Adrenal gland (tissue), 12 donors: Measurements from ENCODE around the gene UGT1A6. TPM values are rescaled to one million over a fixed set of nuclear protein-coding genes. Genes with fewer than 3 reads are reported as not detected.

Experiments
- DNase-seq, 7 donors: peaks; one replicate each; pipeline ENCODE4 v3.0.0-alpha.2; 2019 to 2020
- H3K27ac ChIP-seq, 5 donors: fragments of 200-600 bp; sonication (generic) in 4 of 5; 1 replicate in 3 of 5; 2 replicates in 2 of 5; pipeline versions ENCODE4 v1.5.1 to v1.8.0; 2016 to 2020; ENCODE audit warnings: mild to moderate bottlenecking in 1 of 5
- H3K27me3 ChIP-seq: fragments of 200-600 bp; 2 replicates; pipeline ENCODE4 v1.8.0; 2021
- H3K36me3 ChIP-seq, 2 donors: fragments of 200-600 bp; replicated peaks in 1 of 2; 1 replicate in 1 of 2; 2 replicates in 1 of 2; pipeline versions ENCODE4 v1.5.1 to v1.8.0; 2018 to 2022
- H3K4me1 ChIP-seq, 2 donors: fragments of 200-600 bp; replicated peaks in 1 of 2; 1 replicate in 1 of 2; 2 replicates in 1 of 2; pipeline versions ENCODE4 v1.5.1 to v1.8.0; 2018 to 2021
- H3K4me3 ChIP-seq, 4 donors: fragments of 200-600 bp; sonication (generic) in 3 of 4; one replicate each; pipeline ENCODE4 v1.5.1; 2016 to 2018
- H3K9me3 ChIP-seq, 3 donors: fragments of 200-600 bp; sonication (generic) in 1 of 3; replicated peaks in 1 of 3; 1 replicate in 2 of 3; 2 replicates in 1 of 3; pipeline versions ENCODE4 v1.5.1 to v1.8.0; 2016 to 2021
- CTCF ChIP-seq, 6 experiments: fragments of 450-650 bp in 4 of 6; fragments of 200-600 bp in 2 of 6; sonication (generic) in 1 of 6; IDR thresholded peaks; 1 replicate in 5 of 6; 2 replicates in 1 of 6; pipeline versions ENCODE4 v1.5.1 to v1.8.0; 2016 to 2021; ENCODE audit warnings: antibody characterized with exemption in 6 of 6, mild to moderate bottlenecking in 2 of 6, moderate library complexity in 1 of 6
- POLR2A ChIP-seq, 2 donors: fragments of 450-650 bp; IDR thresholded peaks; one replicate each; pipeline ENCODE4 v1.6.1; 2017; ENCODE audit warnings: antibody characterized with exemption in 2 of 2, mild to moderate bottlenecking in 2 of 2, moderate library complexity in 1 of 2
- WGBS, 4 donors: extraction: QIAGEN DNeasy Blood & Tissue Kit in 2 of 4; methylation state at CpG; one replicate each; pipeline versions ENCODE4 v1.1.5 to v1.1.7; 2013 to 2017; 5-methylcytosine and 5-hydroxymethylcytosine counted together
- intact Hi-C, 2 donors: fragments of 100-400 bp; cut with DNase I; formaldehyde crosslinking; loops; one replicate each; pipeline versions ENCODE4 v1.14.1 to v1.15.0; 2022 to 2023
- polyA plus RNA-seq, 3 donors: library from polyadenylated mRNA; stranded (reverse); fragments of 200-250 nt in 2 of 3; fragments of 350-450 nt in 1 of 3; fragmentation: Illumina TruSeq in 1 of 3; extraction: RNeasy Lipid Tissue Mini Kit (QIAGEN cat#74804) in 1 of 3; gene quantifications; one replicate each; pipeline ENCODE4 v1.2.3, GENCODE V29; 2013 to 2014
- total RNA-seq, 9 donors: library from RNA; depleted of rRNA in 4 of 9; stranded (reverse); fragments of >200 nt in 4 of 9; fragments of 120-200 nt in 1 of 9; fragmentation: NEBNext Ultra II Directional in 1 of 9; extraction: Animal tissue kit (Norgen Biotek cat#: 25700) in 1 of 9; gene quantifications; one replicate each; pipeline versions ENCODE4 v1.1.0 to v1.2.4, GENCODE V29; 2013 to 2023
- donor health status: healthy with polysubstance abuse.
- donor health status: Bipolar disorder and iron deficiency.
- donor health status: DM: yes; HTN: yes; CAD: no.
- donor health status: DM: no; HTN: no; CAD: no.
- donor health status: DM: no; HTN: no; CAD: no.
- donor health status: DM: yes; HTN: yes; CAD: no.

UGT1A6 gene
- total and polyA plus RNA-seq, 12 donors, result 0.16 TPM; not detected in 11

GRCh38 chr2:233775414-233775813, 82.7 kb downstream of the UGT1A6 start:
- no peaks in the 10 kb centered on the region for H3K36me3 ChIP-seq
- intact Hi-C loops, result no loop called here
- no peak overlapping the region for H3K27ac ChIP-seq
- H3K4me1 ChIP-seq, result no peaks in the 10 kb centered on the region
- no peak for DNase-seq
- WGBS, 4 donors, result 86 to 92% (median 91%) methylated on average over 6 of the region's 6 CpGs
- TF ChIP-seq CTCF (IDR thresholded peaks at IDR 0.05), result no peak
- TF ChIP-seq POLR2A (IDR thresholded peaks at IDR 0.05), result no peak
- H3K9me3 ChIP-seq, result no peaks in the 10 kb centered on the region
- H3K4me3 ChIP-seq, result no peak overlapping the region
- no peaks in the 10 kb centered on the region for H3K27me3 ChIP-seq

- 65 to 84% (median 69%) methylated on average over 2 of the region's 2 CpGs for WGBS, 4 donors
- H3K9me3 ChIP-seq, result no peaks in the 10 kb centered on the region
Observed at GRCh38 chr2:233778030-233778429, 85.3 kb downstream of the UGT1A6 start, which contains the start of gene MROH2A. MROH2A (plus strand) TSS chr2:233778330; CDS start chr2:233779359, 1,029 bp downstream.

DNA sequence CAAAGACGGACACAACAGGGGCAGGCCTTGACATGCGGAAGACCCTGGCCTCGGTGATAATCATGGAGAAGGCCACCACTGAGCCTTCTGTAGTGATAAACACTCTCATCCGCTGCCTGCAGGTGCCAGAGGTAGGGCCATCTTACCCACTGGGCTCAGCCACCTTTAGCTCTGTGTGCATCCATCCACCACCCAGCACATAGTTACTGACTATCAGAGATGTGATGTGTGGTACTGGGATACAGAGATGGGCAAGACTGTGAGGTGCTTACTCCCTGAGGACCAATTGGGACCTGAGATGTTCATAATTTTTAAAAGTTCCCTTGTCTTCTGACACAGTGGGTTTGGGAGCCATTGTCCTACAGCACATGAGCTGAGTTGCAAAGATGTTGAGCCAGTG, 87.0 kb downstream of the UGT1A6 start:
- no peak for DNase-seq
- TF ChIP-seq CTCF (IDR thresholded peaks at IDR 0.05) (no peak), POLR2A (IDR thresholded peaks at IDR 0.05) (no peak)
- H3K36me3 ChIP-seq, result no peaks in the 10 kb centered on the region
- 40 to 79% (median 79%) methylated on average over 1 to 4 of the region's 4 CpGs for WGBS, 4 donors
- H3K27me3 ChIP-seq, result no peaks in the 10 kb centered on the region
- H3K27ac ChIP-seq, result no peak overlapping the region
- H3K9me3 ChIP-seq, result no peaks in the 10 kb centered on the region
- intact Hi-C loops, result no loop called here
- no peaks in the 10 kb centered on the region for H3K4me1 ChIP-seq
- H3K4me3 ChIP-seq, result no peak overlapping the region

More at GRCh38 chr2:233778030-233778429, 85.3 kb downstream of the UGT1A6 start, which contains the start of gene MROH2A:
- H3K27me3 ChIP-seq, result no peaks in the 10 kb centered on the region
- DNase-seq, result no peak
- no peak within 1 kb of the TSS for H3K27ac ChIP-seq
- TF ChIP-seq POLR2A (IDR thresholded peaks at IDR 0.05) (no peak), CTCF (IDR thresholded peaks at IDR 0.05) (no peak)
- no peaks in the 10 kb centered on the region for H3K4me1 ChIP-seq
- no peaks in the 10 kb centered on the region for H3K36me3 ChIP-seq
- no peak within 1 kb of the TSS for H3K4me3 ChIP-seq
- intact Hi-C loops, result no loop called here

DNA sequence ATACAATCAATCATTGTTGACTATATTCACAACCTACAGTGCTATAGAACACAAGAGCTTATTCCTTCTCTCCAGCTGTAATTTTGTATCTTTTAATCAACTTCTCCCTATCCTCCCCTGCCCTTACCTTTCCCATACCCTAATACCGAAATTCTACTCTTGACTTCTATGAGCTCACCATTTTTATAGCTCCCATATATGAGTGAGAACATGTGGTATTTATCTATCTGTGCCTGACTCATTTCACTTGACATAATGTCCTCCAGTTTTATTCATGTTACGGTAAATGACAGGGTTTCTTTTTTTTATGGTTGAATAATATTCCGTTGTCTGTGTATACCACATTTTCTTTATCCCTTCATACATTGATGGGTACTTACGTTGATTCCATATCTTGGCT, 88.1 kb downstream of the UGT1A6 start:
- no peak overlapping the region for H3K27ac ChIP-seq
- no peaks in the 10 kb centered on the region for H3K36me3 ChIP-seq
- TF ChIP-seq POLR2A (IDR thresholded peaks at IDR 0.05), result no peak
- no peak for TF ChIP-seq CTCF (IDR thresholded peaks at IDR 0.05)
- no peaks in the 10 kb centered on the region for H3K4me1 ChIP-seq
- H3K9me3 ChIP-seq, result no peaks in the 10 kb centered on the region
- H3K4me3 ChIP-seq, result no peak overlapping the region
- no peaks in the 10 kb centered on the region for H3K27me3 ChIP-seq
- WGBS, 4 donors, result 76 to 85% (median 81%) methylated on average over 4 of the region's 4 CpGs
- DNase-seq, result no peak
- intact Hi-C loops, result no loop called here
